Measurements from ENCODE around the gene MATCAP1. TPM values are rescaled to one million over a fixed set of nuclear protein-coding genes. Genes with fewer than 3 reads are reported as not detected.

The MATCAP1 gene
- 16.5 TPM for polyA plus RNA-seq (2013, experiment 1 of 2; ENCODE audit: insufficient read length)
- polyA plus RNA-seq (2013, experiment 2 of 2; ENCODE audit: insufficient read length) = 11.2 TPM

DNA sequence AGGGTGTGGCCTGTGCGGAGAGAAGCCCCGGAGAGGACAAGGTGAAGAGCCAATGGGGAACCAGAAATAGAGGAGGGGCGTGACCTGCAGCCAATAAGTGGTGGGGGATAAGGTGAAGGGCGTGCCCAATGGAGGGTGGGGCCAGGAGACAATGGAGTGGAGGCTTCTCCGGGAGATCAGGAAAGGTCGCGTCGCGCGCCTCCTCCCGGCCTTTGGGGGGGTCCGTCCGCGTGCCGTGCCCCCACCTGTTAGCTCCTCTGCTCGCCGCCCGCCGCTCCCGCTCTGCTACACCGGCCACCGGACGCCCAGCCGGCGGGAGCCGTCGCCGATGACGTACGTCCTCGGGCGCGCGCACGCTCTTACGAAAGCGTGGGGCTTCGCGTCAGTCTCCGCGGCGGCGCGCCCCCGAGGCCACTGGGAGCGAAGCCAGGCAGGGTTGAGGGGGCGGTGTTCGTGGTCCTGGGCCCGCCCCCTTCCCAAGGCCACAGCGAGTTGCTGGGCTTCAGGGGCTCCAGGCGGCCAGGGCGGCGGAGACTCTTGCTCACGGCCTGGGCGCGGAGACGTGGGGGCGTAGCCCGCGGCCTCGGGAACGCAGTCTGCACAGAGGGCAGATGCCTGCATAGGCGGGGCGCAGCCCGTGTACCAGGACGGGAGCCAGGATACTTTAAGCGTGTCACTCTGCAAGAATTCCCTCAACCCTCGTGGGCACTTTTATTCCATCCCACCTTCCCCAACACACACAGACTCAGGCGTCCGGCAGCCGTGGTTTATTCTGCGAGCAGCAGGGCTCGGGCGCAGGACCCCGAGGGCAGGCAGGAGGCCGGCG is at the start of gene MATCAP1:
TSS of gene MATCAP1 (minus strand) at position 337 of the 826 bp plus-strand sequence. CDS start 3,353 bp downstream, outside the sequence.
- DNase-seq = peak; percentile 98

DNA sequence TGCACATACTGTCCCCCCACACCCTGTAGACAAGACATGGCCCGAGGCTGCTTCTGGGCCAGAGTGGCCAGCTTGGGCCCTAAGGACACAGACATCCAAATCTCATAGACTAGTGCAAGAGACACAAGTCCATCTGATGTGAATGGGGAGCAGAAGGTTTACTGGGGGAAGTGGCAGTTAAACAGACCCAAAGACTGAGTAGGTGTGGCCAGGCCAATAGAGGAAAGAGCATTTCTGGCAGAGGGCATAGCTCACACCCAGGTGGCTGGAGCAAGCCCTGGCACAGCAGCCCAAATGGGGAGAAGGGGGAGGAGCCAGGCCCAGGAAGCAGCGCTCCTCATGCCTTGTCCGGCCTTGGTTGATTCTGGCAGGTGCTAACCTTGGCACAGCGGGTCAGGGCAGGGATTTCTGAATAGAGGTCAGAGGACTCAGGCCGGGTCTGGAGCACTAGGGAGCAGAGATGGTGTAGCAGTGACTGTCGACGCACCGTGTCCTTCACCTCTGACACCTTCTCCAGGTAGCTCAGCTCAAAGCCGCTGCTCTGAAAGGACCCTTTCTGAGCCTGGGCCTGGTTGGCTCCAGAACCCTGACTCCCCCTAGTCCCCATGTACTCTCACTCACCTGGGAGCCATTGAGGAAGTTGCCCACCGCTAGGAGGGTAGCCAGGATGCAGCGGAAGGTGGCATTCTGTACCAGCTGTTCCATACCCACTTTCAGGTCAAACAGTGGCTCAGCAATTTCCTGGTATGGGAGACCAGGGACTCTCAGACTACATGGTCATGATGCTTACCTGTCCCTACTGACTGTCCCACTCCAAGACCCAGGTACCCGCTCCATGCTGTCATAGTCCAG is 47.3 kb upstream of the MATCAP1 start:
- no peak for DNase-seq

DNA sequence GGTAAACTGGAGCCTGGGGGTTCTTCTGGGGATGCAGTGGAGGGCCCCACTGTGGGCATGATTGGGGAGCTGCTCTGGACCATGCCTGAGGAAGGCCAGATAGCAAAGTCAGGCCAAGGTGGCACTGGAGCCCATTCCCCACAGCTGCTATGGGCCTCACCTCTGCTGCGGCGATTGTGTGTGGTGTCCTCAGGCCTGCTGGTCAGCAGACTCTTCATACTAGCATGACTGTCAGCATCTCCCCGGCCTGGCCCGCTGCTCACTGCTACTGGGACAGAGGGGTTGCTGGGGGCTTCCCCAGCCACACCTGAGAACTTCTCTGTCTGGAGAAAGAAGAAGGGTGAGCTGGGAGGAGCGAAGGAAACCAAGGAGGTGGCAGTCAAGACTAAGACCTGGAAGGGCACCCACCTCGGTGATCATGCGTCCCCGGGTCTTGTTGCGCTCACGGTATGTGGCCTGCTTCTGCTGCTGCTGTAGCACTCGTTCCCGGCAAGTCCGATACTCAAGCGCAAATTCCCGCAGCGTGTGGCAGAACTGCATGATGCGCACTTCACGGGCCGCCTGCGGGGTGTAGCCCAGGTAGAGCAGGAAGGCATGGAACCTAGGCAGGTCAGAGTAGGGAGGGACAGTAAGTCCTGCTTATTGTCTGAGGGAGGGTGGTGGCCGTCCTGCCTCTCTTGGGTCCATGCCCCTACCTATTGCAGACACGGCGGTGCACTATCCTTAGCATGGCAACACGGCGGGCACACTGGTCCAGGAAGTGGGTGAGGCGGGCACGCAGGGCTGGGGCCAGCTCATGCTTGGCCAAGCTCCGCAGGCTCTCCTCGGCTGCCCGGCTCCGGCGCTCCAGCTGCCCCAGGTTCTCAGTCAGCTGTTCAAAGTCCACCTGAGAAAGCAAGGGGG is 46.4 kb upstream of the MATCAP1 start:
- no peak for DNase-seq

DNA sequence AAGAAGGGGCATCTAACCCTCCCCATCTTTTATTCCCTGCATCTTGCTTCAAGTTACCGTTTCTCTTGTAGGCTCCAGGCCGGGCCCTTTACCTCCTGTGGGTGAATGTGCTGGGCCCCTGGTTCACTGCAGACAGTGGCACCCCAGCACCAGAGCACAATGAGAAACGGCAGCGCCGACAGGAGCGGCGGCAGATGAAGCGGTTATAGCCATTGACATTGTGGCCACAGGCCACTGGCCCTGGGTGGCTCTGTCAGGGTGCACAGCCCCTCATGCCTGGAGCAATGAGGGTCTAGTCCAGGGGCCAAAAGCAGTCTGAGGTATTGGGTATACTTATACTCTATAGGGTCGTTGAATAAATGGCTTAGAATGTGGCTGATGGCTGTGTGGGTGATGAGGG is 45.1 kb upstream of the MATCAP1 start:
- no peak for DNase-seq

DNA sequence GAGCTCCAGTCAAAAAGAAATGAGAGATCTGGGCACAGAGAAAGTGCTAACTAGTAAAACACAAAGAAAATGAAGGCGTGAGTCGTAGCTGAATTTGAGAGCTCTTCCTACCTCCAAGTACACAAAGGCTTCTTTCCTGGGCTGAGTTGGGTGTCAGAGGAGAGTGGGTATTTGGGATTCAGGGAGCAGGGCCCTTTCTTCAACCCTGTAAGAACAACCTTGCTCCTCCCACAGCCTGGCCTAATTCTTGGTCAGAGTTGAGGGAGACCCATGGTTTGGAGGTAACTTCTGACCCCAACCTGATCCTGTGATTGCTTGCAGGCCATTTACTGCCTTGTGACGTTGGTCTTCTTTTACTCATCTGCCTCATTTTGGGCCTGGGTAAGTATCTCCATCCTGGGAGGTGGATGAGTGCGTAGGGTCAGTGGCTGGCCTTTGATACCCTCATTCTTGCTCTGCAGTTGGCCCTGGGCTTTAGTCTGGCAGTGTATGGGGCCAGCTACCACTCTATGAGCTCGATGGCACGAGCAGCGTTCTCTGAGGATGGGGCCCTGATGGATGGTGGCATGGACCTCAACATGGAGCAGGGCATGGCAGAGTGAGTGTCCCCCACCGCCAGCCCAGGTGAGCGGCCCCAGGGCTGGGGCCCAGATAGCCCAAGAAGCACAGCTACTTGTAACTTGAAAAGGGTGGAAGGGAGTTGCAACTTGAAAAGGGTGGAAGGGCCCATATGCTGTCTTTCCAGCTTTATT is 44.4 kb upstream of the MATCAP1 start:
- DNase-seq = no peak

DNA sequence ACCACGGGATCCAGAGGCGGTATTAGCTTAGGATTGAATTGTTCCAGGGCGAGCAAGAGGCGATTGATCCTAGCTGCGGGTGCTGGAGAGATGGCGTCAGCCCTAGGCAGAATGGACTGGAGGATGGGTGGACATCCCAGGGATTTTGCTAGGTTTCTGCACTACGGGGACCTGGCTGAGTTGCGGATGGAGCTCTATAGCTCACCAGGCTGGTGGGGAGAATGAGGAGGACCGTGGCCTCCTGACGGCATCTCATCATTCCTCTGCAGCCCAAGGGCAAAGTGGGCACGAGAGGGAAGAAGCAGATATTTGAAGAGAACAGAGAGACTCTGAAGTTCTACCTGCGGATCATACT is 43.8 kb upstream of the MATCAP1 start:
- no peak for DNase-seq

DNA sequence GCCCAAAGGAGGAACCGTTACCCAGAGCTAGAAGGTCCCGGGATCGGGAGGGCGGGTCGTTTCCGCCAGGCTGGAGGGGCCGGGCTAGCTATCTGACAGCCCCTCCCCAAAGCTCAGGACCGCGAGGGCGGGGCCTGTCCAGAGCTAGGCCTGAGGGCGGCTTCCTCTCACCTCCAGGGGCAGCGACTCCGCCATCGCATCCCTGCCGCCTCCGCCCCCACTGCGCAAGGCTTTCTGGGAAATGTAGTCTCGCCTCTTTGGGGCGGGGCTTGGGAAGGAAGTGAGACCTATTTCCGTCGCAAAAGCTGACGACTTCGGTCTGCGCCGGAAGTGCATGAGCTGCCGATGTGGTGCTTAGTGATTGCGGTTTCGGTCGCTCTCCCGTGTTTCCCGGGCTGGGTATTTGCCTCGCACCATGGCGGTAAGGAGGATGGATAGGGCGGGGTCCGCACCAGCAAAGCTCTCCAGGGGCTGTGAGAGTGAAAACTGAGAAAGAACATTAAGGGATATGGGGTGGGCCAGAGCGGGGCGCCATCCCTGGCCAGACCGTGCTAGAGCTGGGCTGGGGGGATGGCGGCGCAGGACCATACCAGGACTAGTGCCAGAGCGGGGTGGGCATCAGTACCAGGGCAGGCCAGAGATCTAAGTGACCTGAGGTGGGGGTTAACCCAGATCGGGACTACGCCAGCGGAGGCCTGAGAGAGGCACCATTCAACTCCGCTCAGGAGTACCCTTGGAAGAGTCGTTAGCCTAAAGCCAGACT is 43.2 kb upstream of the MATCAP1 start, which contains the start of gene TMEM208:
TSS of gene TMEM208 (plus strand) at position 327 of the 763 bp plus-strand sequence. CDS start at position 416, 89 bp downstream.
- peak; percentile 99 for DNase-seq

DNA sequence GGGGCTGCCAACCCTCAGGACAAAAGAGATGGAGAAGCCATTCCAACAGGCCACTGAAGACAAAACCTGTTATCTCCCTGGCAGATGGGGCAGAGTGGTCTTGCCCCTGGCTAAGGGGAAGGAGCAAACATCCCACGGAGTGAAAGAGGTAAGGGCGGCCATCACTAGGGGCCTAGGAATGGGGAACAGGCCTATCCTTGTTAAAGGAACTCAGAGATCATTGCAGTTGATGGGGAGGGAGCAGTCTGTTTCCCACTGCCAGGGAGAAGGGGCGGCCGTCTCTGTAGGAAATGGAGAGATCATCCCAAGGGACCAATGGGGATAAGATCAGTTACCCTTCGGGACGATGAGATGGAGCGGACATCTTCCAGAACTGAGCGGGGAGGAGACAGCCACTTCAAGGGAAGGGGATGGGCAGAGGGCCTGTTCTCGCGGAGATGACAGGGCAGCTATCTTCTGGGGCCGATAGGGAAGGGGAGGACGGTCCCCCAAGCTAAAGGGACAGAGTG is 42.6 kb upstream of the MATCAP1 start:
- no peak for DNase-seq

DNA sequence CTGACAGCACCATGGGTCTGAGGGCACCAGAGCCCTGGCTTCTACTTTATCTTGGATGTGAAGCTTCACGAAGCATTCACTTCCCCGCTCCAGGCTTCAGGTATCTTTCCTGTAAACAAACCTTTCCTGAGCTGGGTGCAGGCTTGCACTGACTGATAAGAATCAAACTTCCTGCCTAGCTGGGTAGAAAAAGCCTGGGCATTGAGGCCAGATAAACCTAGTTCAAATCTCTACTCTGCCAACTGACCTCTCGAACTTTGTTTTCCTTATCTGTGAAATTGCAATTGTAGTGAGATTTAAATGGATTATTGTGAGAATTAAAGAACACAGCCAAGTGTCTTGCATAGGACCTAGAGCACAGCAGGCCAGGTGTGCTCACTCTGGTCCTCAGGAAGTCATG is 40.2 kb upstream of the MATCAP1 start:
- no peak for DNase-seq

DNA sequence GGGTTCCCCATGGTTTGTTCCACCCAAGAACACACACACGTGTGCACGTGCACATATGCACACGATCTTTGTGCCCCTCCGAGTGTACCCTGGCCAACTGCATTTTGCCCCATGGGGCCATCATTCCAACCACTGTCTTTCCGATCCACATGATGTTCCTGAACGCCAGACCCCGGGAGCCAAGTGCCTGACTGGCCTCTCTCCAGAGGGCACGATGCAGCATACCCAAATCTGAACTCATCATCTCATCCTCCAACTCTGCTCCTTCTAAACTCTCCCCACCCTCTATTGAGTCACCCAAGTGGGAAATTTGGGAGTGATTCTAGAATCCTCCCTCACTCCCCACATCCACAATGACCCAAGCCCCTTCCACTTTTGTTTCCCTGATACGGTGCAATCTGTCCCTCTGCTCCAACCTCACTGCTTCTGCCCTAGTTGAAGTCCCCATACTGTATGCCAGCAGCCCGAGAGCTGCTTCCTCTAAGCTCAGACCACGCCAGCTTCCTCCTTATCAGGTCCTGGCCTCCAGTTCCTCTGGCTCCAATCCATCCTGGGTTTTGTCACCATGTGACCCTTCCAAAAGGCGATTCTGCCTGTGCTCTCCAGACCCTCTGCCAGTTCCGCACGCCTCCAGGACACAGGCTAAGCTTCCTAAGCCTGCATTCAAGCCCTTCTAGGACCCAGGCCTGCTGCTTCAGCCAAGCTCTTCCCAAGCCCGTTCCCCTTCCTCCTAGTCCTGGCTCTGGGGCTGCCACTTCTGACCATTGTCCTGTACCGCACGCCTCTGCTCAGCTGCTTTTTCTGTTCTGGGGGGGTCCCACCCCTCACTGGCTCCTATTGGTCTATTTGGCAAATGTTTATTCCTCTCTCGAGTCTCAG is 33.1 kb upstream of the MATCAP1 start:
- DNase-seq = no peak

DNA sequence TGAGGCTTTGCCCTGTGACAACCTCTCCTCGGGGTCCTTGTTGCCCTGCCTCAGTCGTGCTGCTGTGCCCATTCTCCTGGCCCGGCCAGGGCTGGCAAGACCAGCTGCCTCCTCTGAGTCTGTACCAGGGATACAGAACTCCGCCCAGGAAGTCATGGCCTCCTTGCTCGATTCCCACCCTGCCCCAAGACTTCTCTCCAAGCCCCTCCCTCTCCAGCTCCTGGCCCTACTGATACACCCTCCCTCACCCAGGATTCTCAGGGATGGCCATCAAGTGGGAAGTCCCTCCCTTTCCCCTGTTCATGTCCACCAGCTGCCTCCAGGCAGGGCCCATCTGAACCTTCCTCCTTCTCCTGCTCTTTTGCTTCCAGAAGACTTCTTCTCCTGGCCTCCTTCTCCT is 31.9 kb upstream of the MATCAP1 start:
- DNase-seq = no peak

DNA sequence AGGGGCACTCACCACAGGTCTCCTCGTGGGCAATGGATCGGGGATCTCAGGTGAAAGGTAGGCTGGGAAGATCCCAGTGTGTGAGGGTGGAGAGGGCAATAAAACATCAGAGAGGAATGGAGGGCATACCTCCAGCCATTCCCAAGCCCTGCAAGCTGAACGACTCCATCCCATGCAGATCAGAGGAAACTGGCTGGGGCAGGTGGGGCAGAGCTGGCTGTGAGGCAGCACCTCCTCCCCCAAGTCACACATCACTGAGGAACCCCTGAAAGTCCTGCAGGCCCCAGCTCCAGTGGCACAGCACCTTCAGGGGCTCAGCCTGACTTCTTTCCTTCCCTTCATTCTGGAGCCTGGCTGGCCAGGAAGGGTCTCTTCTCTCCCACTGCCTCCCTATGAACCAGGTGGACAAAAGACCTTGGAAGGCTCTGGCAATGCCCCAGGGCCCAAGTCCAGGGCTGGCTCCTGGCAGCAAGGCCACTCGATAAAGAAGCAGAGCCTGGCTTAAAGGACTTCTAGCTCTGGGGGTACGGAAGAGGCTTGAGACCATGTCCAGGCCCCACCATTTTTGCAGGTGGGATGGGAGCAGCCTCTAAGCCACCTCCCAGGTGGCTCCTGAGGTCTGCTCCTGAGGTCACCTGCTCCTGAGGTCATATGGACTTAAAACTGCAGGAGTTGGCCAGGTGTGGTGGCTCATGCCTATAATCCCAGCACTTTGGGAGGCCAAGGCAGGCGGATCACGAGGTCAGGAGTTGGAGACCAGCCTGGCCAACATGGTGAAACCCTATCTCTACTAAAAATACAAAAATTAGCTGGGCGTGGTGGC is 29.6 kb upstream of the MATCAP1 start:
- no peak for DNase-seq

DNA sequence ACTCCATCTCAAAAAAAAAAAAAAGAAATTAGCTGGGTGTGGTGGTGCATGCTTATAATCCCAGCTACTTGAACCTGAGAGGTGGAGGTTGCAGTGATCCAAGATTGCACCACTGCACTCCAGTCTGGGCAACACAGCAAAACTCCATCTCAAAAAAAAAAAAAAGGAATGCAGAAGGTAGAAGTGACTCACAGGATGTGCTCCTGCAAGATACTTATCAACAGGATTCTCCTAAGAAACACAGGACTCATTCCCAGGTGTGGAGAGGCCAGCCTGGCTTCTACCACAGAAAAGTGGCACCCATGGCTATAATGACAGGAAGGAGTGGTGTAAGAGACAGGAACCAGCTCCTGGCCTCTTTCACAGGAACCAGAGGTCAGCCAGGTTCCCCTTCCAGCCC is 29.0 kb upstream of the MATCAP1 start:
- no peak for DNase-seq

DNA sequence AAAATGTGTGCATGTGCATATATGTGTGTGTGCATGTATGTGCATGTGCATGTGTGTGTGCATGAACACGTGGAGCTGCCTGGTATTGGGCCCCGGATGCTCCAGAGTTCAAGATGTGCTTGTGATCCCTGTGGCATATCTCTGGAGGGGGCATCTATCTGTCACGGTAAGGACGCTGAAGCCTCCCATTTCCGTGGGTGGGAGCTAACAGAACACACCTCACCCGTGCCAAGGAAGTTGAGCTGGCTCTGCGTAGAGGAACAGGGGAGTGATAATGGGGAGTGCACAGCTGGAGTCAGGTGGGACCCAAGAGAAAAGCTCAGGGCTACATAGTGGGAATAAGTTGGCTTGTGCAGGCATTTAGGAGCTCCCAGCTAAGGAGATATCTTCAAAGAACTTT is 27.9 kb upstream of the MATCAP1 start:
- DNase-seq = no peak

DNA sequence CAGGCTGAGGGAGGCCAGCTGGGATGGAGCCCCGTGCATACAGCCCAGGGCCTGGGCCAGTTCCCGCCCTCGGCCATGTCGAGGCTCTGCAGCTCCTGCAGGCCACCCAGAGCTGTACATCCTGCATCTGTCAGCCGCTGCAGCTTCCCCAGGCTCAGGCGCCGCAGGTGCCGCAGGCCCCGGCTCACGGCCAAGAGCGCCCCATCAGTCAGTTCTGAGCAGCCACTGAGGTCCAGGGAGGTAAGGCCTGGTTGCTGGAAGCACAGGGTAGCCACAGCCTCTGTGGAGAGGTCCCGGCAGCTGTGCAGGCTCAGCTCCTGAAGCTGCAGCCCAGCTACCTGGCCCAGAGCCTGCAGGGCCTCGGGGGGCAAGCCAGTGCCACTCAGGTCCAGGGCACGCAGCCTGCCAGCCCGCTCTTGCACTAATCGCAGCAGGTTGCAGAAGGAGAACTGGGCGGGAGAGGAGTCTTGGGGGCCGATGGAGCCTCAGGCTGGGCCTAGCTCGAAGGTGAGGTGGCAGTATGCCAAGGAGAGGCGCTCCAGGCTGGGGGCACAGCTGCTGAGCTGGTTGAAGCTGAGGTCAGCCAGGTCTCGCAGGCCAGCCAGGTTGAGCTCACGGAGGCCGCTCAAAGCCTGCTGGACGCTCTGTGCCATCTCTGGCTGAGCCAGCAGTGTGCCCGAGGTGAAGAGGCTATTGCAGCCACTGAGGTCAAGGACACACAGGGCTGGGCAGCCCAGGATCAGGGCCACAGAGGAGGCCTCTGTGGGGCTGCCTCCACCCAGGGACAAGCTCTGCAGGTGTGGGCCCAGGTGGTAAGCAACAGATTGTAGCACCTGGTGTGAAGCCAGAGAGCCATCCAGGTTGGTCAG is 26.5 kb upstream of the MATCAP1 start:
- DNase-seq = no peak

DNA sequence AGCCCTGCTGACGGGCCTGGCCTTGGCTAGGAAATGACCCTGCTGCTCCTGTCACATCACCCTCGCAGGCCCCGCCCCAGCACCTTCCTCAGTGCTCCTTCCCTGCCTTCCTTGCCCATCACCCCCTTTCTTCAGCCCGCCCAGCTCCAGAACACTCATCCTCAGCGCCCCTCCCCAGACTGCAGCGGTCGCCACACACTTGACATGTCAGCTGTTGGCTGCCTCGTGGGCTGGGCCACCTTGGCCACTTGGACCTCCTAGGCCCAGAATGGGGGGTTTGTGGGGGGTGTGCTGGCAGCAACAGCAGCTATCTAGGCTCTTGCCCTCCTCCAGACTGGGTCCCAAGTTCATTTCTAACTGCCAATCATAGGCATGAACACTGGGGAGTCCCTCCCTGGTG is 25.8 kb upstream of the MATCAP1 start:
- no peak for DNase-seq

DNA sequence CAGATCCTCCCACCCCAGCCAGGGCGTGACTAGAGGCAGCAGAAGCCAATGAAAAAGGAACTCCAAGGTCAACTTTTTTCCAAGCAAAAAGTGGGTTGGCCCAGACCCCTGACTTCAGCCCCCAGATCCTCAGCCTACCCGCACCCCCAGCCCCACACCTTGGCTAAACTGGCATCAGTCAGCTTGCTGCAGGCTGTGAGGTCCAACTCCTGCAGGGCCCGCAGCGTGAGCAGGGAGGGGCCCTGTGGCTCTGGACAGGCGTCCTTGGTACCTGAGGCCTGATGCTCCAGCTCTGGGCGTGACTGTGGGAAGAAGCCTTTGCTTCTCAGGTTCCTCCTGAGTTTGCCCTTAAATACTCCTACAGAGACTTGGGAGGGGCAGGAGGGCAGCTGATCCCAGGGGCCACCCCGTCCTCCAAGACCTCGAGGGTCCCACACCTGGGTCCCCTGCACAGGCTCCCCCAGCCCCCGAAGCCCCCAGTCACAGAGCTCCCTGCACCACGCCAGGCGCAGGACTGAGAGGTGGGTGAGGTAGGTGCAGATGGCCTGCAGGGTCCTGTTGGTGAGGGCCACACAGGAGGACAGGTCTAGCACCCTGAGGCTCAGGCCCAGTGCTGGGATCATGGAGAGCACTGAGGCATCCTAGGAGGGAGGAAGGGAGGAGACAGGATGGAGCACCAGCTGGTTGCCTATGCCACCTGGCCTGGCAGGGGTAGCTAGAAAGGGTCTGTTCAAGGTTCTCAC is 24.6 kb upstream of the MATCAP1 start:
- no peak for DNase-seq

Measured in fibroblast of skin of back (primary cell).